Measurements from ENCODE around the gene KLHL13. TPM values are rescaled to one million over a fixed set of nuclear protein-coding genes. Genes with fewer than 3 reads are reported as not detected.
A peak's percentile ranks its signal among the peaks of the same experiment; 100 is the strongest.

The KLHL13 gene
- total RNA-seq (2022) = 0.59 and 1.6 TPM in 2 replicates
- percentile 27 among the genes with signal in this experiment for Bru-seq, nascent RNA
- percentile 23 among the genes with signal in this experiment for BruChase-seq, experiment 1, labeled RNA remaining after a 6-hour chase
- percentile 25 among the genes with signal in this experiment for BruChase-seq, experiment 2, labeled RNA remaining after a 2-hour chase
- long read RNA-seq, partial matches to known transcripts = 1 of 6 reads
- long read RNA-seq, other reads (novel, unspliced or antisense) = 1 of 6 reads

- BruUV-seq (replicated peaks) = no TSS peak
- H3K4me1 Mint-ChIP-seq (ENCODE audit: insufficient read depth, unreplicated experiment) = no peaks in the 10 kb centered on the region
- H3K9me3 Mint-ChIP-seq (ENCODE audit: unreplicated experiment) = no peaks in the 10 kb centered on the region
- ChIA-PET POLR2A (no interaction called here), CTCF (no interaction called here)
- no peak for TF ChIP-seq CTCF (IDR thresholded peaks at IDR 0.05; ENCODE audit: unreplicated experiment)
- H3K4me3 Mint-ChIP-seq (ENCODE audit: unreplicated experiment) = peak within 1 kb of the TSS; percentile 70
- peak within 1 kb of the TSS; percentile 8 for H3K27ac Mint-ChIP-seq (ENCODE audit: low read depth, unreplicated experiment)
- H3K27me3 Mint-ChIP-seq (ENCODE audit: insufficient read depth, unreplicated experiment) = peaks cover 23% of the 10 kb centered on the region
- intact Hi-C loops (cut with micrococcal nuclease) = no loop called here
- DNase-seq (ENCODE audit: unreplicated experiment) = peak; percentile 33
- no peaks in the 10 kb centered on the region for H3K36me3 Mint-ChIP-seq (ENCODE audit: insufficient read depth, unreplicated experiment)
Observed at GRCh38 chrX:118116713-118117550, at the start of gene KLHL13. TSS of gene KLHL13 (minus strand) at chrX:118116810. CDS start at chrX:118028473, 88,337 bp downstream.

- Mint-ChIP-seq H3K4me1 (ENCODE audit: insufficient read depth, unreplicated experiment) (no peaks in the 10 kb centered on the region), H3K4me3 (ENCODE audit: unreplicated experiment) (no peak overlapping the region), H3K36me3 (ENCODE audit: insufficient read depth, unreplicated experiment) (no peaks in the 10 kb centered on the region), H3K27me3 (ENCODE audit: insufficient read depth, unreplicated experiment) (peaks cover 22% of the 10 kb centered on the region), H3K9me3 (ENCODE audit: unreplicated experiment) (no peaks in the 10 kb centered on the region), H3K27ac (ENCODE audit: low read depth, unreplicated experiment) (no peak overlapping the region)
- ChIA-PET POLR2A (no interaction called here), CTCF (interaction anchor here (0.5 to 0.6 kb wide), 2 partner anchors 17 to 62 kb away, joined by 3 read pairs; no protein-coding TSS in a partner anchor)
- TF ChIP-seq CTCF (IDR thresholded peaks at IDR 0.05; ENCODE audit: unreplicated experiment) = no peak
- no peak for DNase-seq (ENCODE audit: unreplicated experiment)
- intact Hi-C loops (cut with micrococcal nuclease) = no loop called here
- BruUV-seq (replicated peaks) = no TSS peak
Observed at GRCh38 chrX:118164138-118164537, 47.5 kb upstream of the KLHL13 start.

GRCh38 chrX:118156953-118157608 lies 40.5 kb upstream of the KLHL13 start:
- H3K27me3 Mint-ChIP-seq (ENCODE audit: insufficient read depth, unreplicated experiment) = peaks cover 34% of the 10 kb centered on the region
- H3K9me3 Mint-ChIP-seq (ENCODE audit: unreplicated experiment) = no peaks in the 10 kb centered on the region
- DNase-seq (ENCODE audit: unreplicated experiment) = no peak
- intact Hi-C loops (cut with micrococcal nuclease) = no loop called here
- H3K27ac Mint-ChIP-seq (ENCODE audit: low read depth, unreplicated experiment) = no peak overlapping the region
- H3K4me1 Mint-ChIP-seq (ENCODE audit: insufficient read depth, unreplicated experiment) = no peaks in the 10 kb centered on the region
- POLR2A ChIA-PET = interaction anchor here (0.6 kb wide), 1 partner anchor 166 kb away, joined by 3 read pairs; no protein-coding TSS in a partner anchor
- no peak for TF ChIP-seq CTCF (IDR thresholded peaks at IDR 0.05; ENCODE audit: unreplicated experiment)
- CTCF ChIA-PET = interaction anchor here (0.6 kb wide), 1 partner anchor 117 kb away, joined by 3 read pairs; no protein-coding TSS in a partner anchor
- no peak overlapping the region for H3K4me3 Mint-ChIP-seq (ENCODE audit: unreplicated experiment)
- BruUV-seq (replicated peaks) = no TSS peak
- no peaks in the 10 kb centered on the region for H3K36me3 Mint-ChIP-seq (ENCODE audit: insufficient read depth, unreplicated experiment)
